ENCODE measurements around the gene CNPPD1. TPM values are rescaled to one million over a fixed set of nuclear protein-coding genes. Genes with fewer than 3 reads are reported as not detected.

The CNPPD1 gene
- total and polyA plus RNA-seq, 2 of the 8 experiments (the other 6 are each of a cell fraction or from before 2014, with no cell fraction given): 32.9 to 35.9 TPM

DNA sequence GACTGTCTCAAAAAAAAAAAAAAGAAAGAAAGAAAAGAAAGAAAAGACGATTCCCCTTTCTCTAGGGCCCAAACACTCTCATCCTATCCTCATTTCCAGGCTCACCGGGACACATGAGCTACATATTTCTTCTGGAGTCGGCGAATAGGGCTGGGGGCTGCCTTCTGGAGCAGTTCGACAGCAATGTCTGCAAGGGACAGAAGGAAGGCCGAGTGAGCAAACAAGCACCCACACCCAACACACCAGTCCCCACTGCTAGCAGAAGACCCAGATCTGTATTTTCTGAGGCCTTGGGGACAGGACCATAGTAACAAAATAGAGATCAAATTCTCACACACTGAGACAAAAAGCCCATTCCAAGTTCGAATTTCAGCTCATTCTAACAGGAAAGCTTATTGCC lies 1.2 kb downstream of the CNPPD1 start:
- peaks cover 11% of the 10 kb centered on the region; the same call in 1 of the 2 replicates for H3K23me2 ChIP-seq (ENCODE audit: low read depth, low read length)
- no peaks in the 10 kb centered on the region for H3K27me3 ChIP-seq (replicated peaks in 1 of 4; ENCODE audit: control insufficient read depth in 3 of 4, extremely low read depth in 1 of 4, insufficient read depth in 3 of 4, low read length in 3 of 4)
- H2BK15ac ChIP-seq (ENCODE audit: low read length): no peak overlapping the region
- no peak overlapping the region for H3K23ac ChIP-seq (ENCODE audit: insufficient read length)
- DNase-seq (ENCODE audit: low read depth in 1 of 2, low spot score in 2 of 2) (no peak), FAIRE-seq (no peak)
- no peak overlapping the region for H3K27ac ChIP-seq (ENCODE audit: low read depth, low read length)
- peaks cover 0 to 8% of the 10 kb centered on the region in 2 experiments; a peak in 1 of 4 replicates for H3K79me2 ChIP-seq (ENCODE audit: control insufficient read depth in 1 of 2, insufficient read depth in 2 of 2, low read length in 2 of 2)
- H3K18ac ChIP-seq (ENCODE audit: extremely low read depth, low read length): no peak overlapping the region
- no peak overlapping the region for H2AK5ac ChIP-seq (ENCODE audit: low read depth, low read length)
- no peak overlapping the region for H3K9ac ChIP-seq (replicated peaks in 1 of 4; ENCODE audit: extremely low read depth in 1 of 4, low read depth in 3 of 4, low read length in 3 of 4)
- H3K4me2 ChIP-seq (ENCODE audit: insufficient read depth in 1 of 2, low read depth in 2 of 2, low read length in 2 of 2): peak overlapping the region; percentile 82 to 89; a peak in 3 of 4 replicates
- peaks cover 0 to 9% (median 4%) of the 10 kb centered on the region in 4 experiments; a peak in 3 of 8 replicates for H3K36me3 ChIP-seq (ENCODE audit: control insufficient read depth in 2 of 4, insufficient read depth in 4 of 4, low read length in 3 of 4)
- peaks cover 0 to 4% of the 10 kb centered on the region in 2 experiments for H4K20me1 ChIP-seq (replicated peaks in 1 of 2; ENCODE audit: control insufficient read depth in 1 of 2, insufficient read depth in 2 of 2, low read length in 2 of 2)
- peak overlapping the region in 2 of 4 experiments; percentile 78 to 89; a peak in 3 of 8 replicates for H3K4me3 ChIP-seq (ENCODE audit: extremely low read depth in 1 of 4, insufficient read depth in 2 of 4, low read depth in 3 of 4, low read length in 4 of 4)
- H2BK5ac ChIP-seq (ENCODE audit: low read depth, low read length): no peak overlapping the region
- H3K79me1 ChIP-seq (ENCODE audit: low read depth, low read length): peaks cover 6% of the 10 kb centered on the region
- TF ChIP-seq CBX5 (IDR thresholded peaks at IDR 0.05; ENCODE audit: low read depth, low read length) (no peak), SP2 (IDR thresholded peaks at IDR 0.05; ENCODE audit: low read length) (no peak), CHD2 (IDR thresholded peaks at IDR 0.05; ENCODE audit: low read length) (no peak), SIRT6 (IDR thresholded peaks at IDR 0.05; ENCODE audit: low read length) (no peak), FOSL1 (IDR thresholded peaks at IDR 0.05; ENCODE audit: insufficient read depth, low read depth, low read length) (no peak), CTBP2 (IDR thresholded peaks at IDR 0.05; ENCODE audit: borderline replicate concordance, insufficient read depth, insufficient read length, low read length) (no peak), POLR2AphosphoS5 (IDR thresholded peaks at IDR 0.05; ENCODE audit: low read depth, low read length) (no peak)
- H3K14ac ChIP-seq (ENCODE audit: insufficient read length): no peak overlapping the region
- no peak overlapping the region for H4K5ac ChIP-seq (ENCODE audit: insufficient read length, low read depth, low read length)
- H3K56ac ChIP-seq (replicated peaks; ENCODE audit: insufficient read length, low read depth, low read length): no peak overlapping the region
- no peak overlapping the region for H4K91ac ChIP-seq (replicated peaks; ENCODE audit: insufficient read length, low read length)
- H2AFZ ChIP-seq (ENCODE audit: low read length): no peak overlapping the region
- no peak overlapping the region for H4K8ac ChIP-seq (ENCODE audit: extremely low read depth, insufficient read depth, low read length)
- ChIA-PET POLR2A (ENCODE audit: partially characterized antibody) (interaction anchor here (0.6 to 3.0 kb wide), 8 partner anchors 11 to 104 kb away, joined by 3 to 21 read pairs (median 6); partner anchors contain the start of genes ABCB6, ANKZF1, ATG9A and DNAJB2), CTCF (ENCODE audit: partially characterized antibody) (interaction anchor here (0.6 to 8.3 kb wide), 16 partner anchors 9 to 176 kb away, joined by 3 to 71 read pairs (median 6); partner anchors contain the start of genes DNAJB2, NHEJ1 and ZFAND2B)
- H2BK20ac ChIP-seq (ENCODE audit: low read length): no peak overlapping the region
- H3K9me3 ChIP-seq (ENCODE audit: insufficient read depth in 2 of 2, low read depth in 1 of 2, low read length in 1 of 2): no peaks in the 10 kb centered on the region
- no peak overlapping the region for H3K4ac ChIP-seq (replicated peaks; ENCODE audit: insufficient read length, low read depth, low read length)
- no peak overlapping the region for H2BK12ac ChIP-seq (ENCODE audit: low read depth, low read length)
- 81% methylated on average over 6 of the region's 7 CpGs; no CpG with 5 or more reads in 1 of the 2 experiments for WGBS, 2 experiments (ENCODE audit: extremely low coverage in 1 of 2, insufficient coverage in 1 of 2, insufficient read length in 1 of 2, insufficient replicate concordance in 2 of 2, low coverage in 1 of 2, low lambda C conversion rate in 2 of 2, missing lambda C conversion rate in 1 of 2)
- peaks cover 0 to 13% (median 6%) of the 10 kb centered on the region in 4 experiments; a peak in 6 of 7 replicates for H3K4me1 ChIP-seq (replicated peaks in 1 of 4; ENCODE audit: control insufficient read depth in 3 of 4, insufficient read depth in 4 of 4, low read length in 3 of 4)
- H2BK120ac ChIP-seq (replicated peaks; ENCODE audit: low read depth, low read length): no peak overlapping the region

Data from H1 (cell line).